B cell (primary cell): ENCODE data around the gene CCDC171. TPM values are rescaled to one million over a fixed set of nuclear protein-coding genes. Genes with fewer than 3 reads are reported as not detected.

Source experiments
- ATAC-seq: fragments of 200-7000 bp; cut with Tn5 transposase; one replicate; pipeline ENCODE4 v1.10.0; 2021; ENCODE audit warnings: low read depth, mild to moderate bottlenecking, moderate number of reproducible peaks, moderate library complexity
- CTCF ChIA-PET: fragments of 350-600 bp; sonication (Branson Sonifier 250); formaldehyde crosslinking; loops from one replicate; lab custom pipeline; 2021; ENCODE audit warnings: antibody characterized with exemption, inconsistent platforms; lab: Charles Lee
- POLR2A ChIA-PET: fragments of 350-600 bp; sonication (Branson Sonifier 250); formaldehyde crosslinking; loops from one replicate; lab custom pipeline; 2021; ENCODE audit warnings: antibody characterized with exemption; lab: Charles Lee
- DNase-seq: peaks from one replicate; pipeline ENCODE4 v3.0.0; 2013
- H2AFZ ChIP-seq: 2 replicates; pipeline ENCODE4 v1.6.1; 2012; ENCODE audit warnings: mild to moderate bottlenecking, low read depth, low read length; ENCODE audit not compliant: insufficient read depth, poor library complexity, severe bottlenecking
- H3K27ac ChIP-seq, 2 donors: 1 replicate in 1 of 2; 2 replicates in 1 of 2; pipeline ENCODE4 v1.5.1; 2012 to 2013; ENCODE audit warnings: low read length in 2 of 2, mild to moderate bottlenecking in 2 of 2, moderate library complexity in 1 of 2
- H3K27me3 ChIP-seq, 4 experiments: fragments of 200-600 bp in 1 of 4; sonication (generic) in 1 of 4; replicated peaks in 1 of 4; 1 replicate in 2 of 4; 2 replicates in 2 of 4; pipeline versions ENCODE4 v1.6.1 to v1.7.0; 2013 to 2016; ENCODE audit warnings: low read length in 3 of 4, mild to moderate bottlenecking in 2 of 4, mixed read lengths in 1 of 4, moderate library complexity in 1 of 4; ENCODE audit not compliant: insufficient read depth in 4 of 4, control insufficient read depth in 3 of 4; ENCODE audit errors: control extremely low read depth in 1 of 4
- H3K36me3 ChIP-seq, 2 experiments: replicated peaks in 1 of 2; 1 replicate in 1 of 2; 2 replicates in 1 of 2; pipeline versions ENCODE4 v1.6.1 to v1.7.1; 2013; ENCODE audit warnings: low read length in 1 of 2; ENCODE audit not compliant: insufficient read depth in 2 of 2, control insufficient read depth in 1 of 2; ENCODE audit errors: control extremely low read depth in 1 of 2, extremely low read depth in 1 of 2
- H3K4me1 ChIP-seq, 2 donors: fragments of 200-600 bp in 1 of 2; sonication (generic) in 1 of 2; 1 replicate in 1 of 2; 2 replicates in 1 of 2; pipeline versions ENCODE4 v1.5.1 to v1.6.1; 2013 to 2017; ENCODE audit warnings: low read length in 2 of 2; ENCODE audit not compliant: control insufficient read depth in 2 of 2, insufficient read depth in 2 of 2
- H3K4me2 ChIP-seq: replicated peaks from 2 replicates; pipeline ENCODE3; 2012; ENCODE audit warnings: mild to moderate bottlenecking, low read depth, low read length; ENCODE audit not compliant: poor library complexity, severe bottlenecking
- H3K4me3 ChIP-seq, 5 experiments: fragments of 200-600 bp in 1 of 5; sonication (generic) in 1 of 5; 1 replicate in 3 of 5; 2 replicates in 2 of 5; pipeline versions ENCODE4 v1.5.1 to v1.7.0; 2011 to 2016; ENCODE audit warnings: low read length in 4 of 5, mild to moderate bottlenecking in 4 of 5, low read depth in 2 of 5, control low read depth in 1 of 5, moderate library complexity in 1 of 5; ENCODE audit not compliant: insufficient read depth in 1 of 5; ENCODE audit errors: control extremely low read depth in 1 of 5, extremely low read depth in 1 of 5
- H3K79me2 ChIP-seq: fragments of 200-600 bp; sonication (generic); one replicate; pipeline ENCODE4 v1.6.0; 2016; ENCODE audit warnings: low read length; ENCODE audit not compliant: control insufficient read depth, insufficient read depth
- H3K9ac ChIP-seq: fragments of 200-600 bp; sonication (generic); 2 replicates; pipeline ENCODE4 v1.6.1; 2017; ENCODE audit warnings: mild to moderate bottlenecking, low read length, moderate library complexity
- H3K9me3 ChIP-seq, 3 donors: one replicate each; pipeline versions ENCODE4 v1.6.1 to v1.7.1; 2013; ENCODE audit warnings: low read length in 2 of 3; ENCODE audit not compliant: control insufficient read depth in 2 of 3, insufficient read depth in 1 of 3; ENCODE audit errors: control extremely low read depth in 1 of 3
- H4K20me1 ChIP-seq: 2 replicates; pipeline ENCODE4 v1.6.0; 2012; ENCODE audit warnings: mild to moderate bottlenecking, low read length; ENCODE audit not compliant: insufficient read depth, control insufficient read depth, poor library complexity, severe bottlenecking
- H3K27ac Mint-ChIP-seq: one replicate; pipeline ENCODE4 v1.8.0; 2021; ENCODE audit warnings: mixed read lengths
- H3K27me3 Mint-ChIP-seq: one replicate; pipeline ENCODE4 v1.8.0; 2021; ENCODE audit warnings: mixed read lengths
- H3K4me1 Mint-ChIP-seq: one replicate; pipeline ENCODE4 v1.8.0; 2021; ENCODE audit warnings: mixed read lengths
- H3K4me3 Mint-ChIP-seq: one replicate; pipeline ENCODE4 v1.8.0; 2021; ENCODE audit warnings: mixed read lengths
- H3K9me3 Mint-ChIP-seq: one replicate; pipeline ENCODE4 v1.8.0; 2022; ENCODE audit warnings: mixed read lengths; ENCODE audit not compliant: insufficient read depth
- EZH2 ChIP-seq: IDR thresholded peaks from 2 replicates; pipeline ENCODE4 v1.6.1; 2012; ENCODE audit warnings: borderline replicate concordance, low read depth, mild to moderate bottlenecking, moderate library complexity, low read length; ENCODE audit not compliant: insufficient read depth, poor library complexity, severe bottlenecking
- WGBS: methylation state at CpG from one replicate; pipeline ENCODE4 v1.1.5; 2013; ENCODE audit warnings: missing lambda C conversion rate; ENCODE audit not compliant: insufficient coverage; 5-methylcytosine and 5-hydroxymethylcytosine counted together
- intact Hi-C: fragments of 100-400 bp; cut with micrococcal nuclease; formaldehyde crosslinking; loops from one replicate; pipeline ENCODE4 v1.10.0; 2022
- polyA plus RNA-seq: library from polyadenylated mRNA; depleted of rRNA; stranded (reverse); fragments of >200 nt; gene quantifications from 2 replicates; pipeline ENCODE4 v1.2.3, GENCODE V29; 2012
- total RNA-seq, 2 donors: library from RNA; stranded (reverse); fragments of 120-200 nt in 1 of 2; gene quantifications; 1 replicate in 1 of 2; 2 replicates in 1 of 2; pipeline versions ENCODE4 v1.2.3 to v1.2.4, GENCODE V29; 2013 to 2022
- TF ChIP-seq, protein P1 (sequence below): fragments of 200-600 bp; IDR thresholded peaks from one replicate; pipeline ENCODE4 v1.8.0; 2022; ENCODE audit warnings: antibody characterized with exemption, mild to moderate bottlenecking

The CCDC171 gene
- total and polyA plus RNA-seq, 2 donors (not counting 1 experiment from before 2014, with no cell fraction given): 0.22 to 6.3 TPM

DNA sequence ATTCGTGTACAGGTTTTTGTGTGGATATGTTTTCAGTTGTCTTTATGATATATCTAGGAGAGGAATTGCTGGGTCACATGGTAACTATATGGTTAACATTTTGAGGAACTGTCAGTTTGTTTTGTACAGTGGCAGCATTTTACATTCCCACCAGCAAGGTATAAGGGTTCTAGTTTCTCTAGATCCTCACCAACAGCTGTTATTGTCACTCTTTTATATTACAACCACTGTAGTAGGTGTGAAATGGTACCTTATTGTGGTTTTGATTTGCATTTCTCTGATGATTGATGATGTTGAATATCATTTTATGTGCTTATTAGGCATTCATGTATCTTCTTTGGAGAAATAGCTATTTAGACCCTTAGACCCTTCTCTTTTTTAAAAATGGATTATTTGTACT is 82.9 kb downstream of the CCDC171 start:
- H3K79me2 ChIP-seq: no peaks in the 10 kb centered on the region
- H4K20me1 ChIP-seq: no peaks in the 10 kb centered on the region
- no peaks in the 10 kb centered on the region for H3K4me1 Mint-ChIP-seq
- H3K27me3 Mint-ChIP-seq: no peaks in the 10 kb centered on the region
- intact Hi-C loops: no loop called here
- ChIA-PET CTCF (no interaction called here), POLR2A (no interaction called here)
- H3K36me3 ChIP-seq: no peaks in the 10 kb centered on the region
- H3K9ac ChIP-seq: no peak overlapping the region
- ATAC-seq: no peak
- no peaks in the 10 kb centered on the region for H3K4me1 ChIP-seq
- no peaks in the 10 kb centered on the region for H3K9me3 ChIP-seq
- H3K27me3 ChIP-seq: no peaks in the 10 kb centered on the region
- no peak overlapping the region for H3K27ac Mint-ChIP-seq
- H3K4me3 Mint-ChIP-seq: no peak overlapping the region
- no peak overlapping the region for H3K27ac ChIP-seq
- H3K9me3 Mint-ChIP-seq: no peaks in the 10 kb centered on the region
- H3K4me3 ChIP-seq: no peak overlapping the region
- TF ChIP-seq, protein P1, sequence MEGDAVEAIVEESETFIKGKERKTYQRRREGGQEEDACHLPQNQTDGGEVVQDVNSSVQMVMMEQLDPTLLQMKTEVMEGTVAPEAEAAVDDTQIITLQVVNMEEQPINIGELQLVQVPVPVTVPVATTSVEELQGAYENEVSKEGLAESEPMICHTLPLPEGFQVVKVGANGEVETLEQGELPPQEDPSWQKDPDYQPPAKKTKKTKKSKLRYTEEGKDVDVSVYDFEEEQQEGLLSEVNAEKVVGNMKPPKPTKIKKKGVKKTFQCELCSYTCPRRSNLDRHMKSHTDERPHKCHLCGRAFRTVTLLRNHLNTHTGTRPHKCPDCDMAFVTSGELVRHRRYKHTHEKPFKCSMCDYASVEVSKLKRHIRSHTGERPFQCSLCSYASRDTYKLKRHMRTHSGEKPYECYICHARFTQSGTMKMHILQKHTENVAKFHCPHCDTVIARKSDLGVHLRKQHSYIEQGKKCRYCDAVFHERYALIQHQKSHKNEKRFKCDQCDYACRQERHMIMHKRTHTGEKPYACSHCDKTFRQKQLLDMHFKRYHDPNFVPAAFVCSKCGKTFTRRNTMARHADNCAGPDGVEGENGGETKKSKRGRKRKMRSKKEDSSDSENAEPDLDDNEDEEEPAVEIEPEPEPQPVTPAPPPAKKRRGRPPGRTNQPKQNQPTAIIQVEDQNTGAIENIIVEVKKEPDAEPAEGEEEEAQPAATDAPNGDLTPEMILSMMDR: no peak
- no peak for TF ChIP-seq EZH2
- H3K4me2 ChIP-seq: no peak overlapping the region
- H2AFZ ChIP-seq: no peak overlapping the region
- no CpG with 5 or more reads among the region's 1 CpG for WGBS
- no peak for DNase-seq

DNA sequence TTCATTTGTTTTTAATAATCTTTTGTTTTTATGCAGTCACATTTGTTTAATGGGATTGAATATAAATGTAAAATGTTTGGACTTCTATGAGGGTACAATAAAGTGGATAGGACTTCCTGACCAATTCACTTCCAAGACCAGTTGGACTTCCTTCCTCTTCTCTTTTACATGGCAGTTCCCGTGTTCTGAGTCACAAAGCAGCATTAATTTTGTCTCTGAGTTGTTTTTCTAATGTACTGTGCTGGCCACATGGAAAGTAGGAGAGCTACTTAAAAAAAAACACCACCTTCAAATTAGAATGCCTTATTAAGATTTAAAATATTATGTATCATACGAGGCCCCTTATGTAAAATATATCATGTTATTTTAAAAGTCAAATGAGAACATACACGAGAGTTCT is 87.3 kb downstream of the CCDC171 start:
- Histone ChIP-seq H3K4me2 (no peak overlapping the region), H3K9me3 (peaks cover 0 to 10% (median 0%) of the 10 kb centered on the region in 3 donors), H3K4me3 (no peak overlapping the region), H3K27me3 (no peaks in the 10 kb centered on the region), H4K20me1 (no peaks in the 10 kb centered on the region), H3K27ac (no peak overlapping the region), H2AFZ (no peak overlapping the region), H3K36me3 (no peaks in the 10 kb centered on the region), H3K9ac (no peak overlapping the region), H3K79me2 (no peaks in the 10 kb centered on the region), H3K4me1 (no peaks in the 10 kb centered on the region)
- H3K27ac Mint-ChIP-seq: no peak overlapping the region
- no peaks in the 10 kb centered on the region for H3K27me3 Mint-ChIP-seq
- intact Hi-C loops: no loop called here
- no peaks in the 10 kb centered on the region for H3K9me3 Mint-ChIP-seq
- DNase-seq: no peak
- H3K4me1 Mint-ChIP-seq: no peaks in the 10 kb centered on the region
- H3K4me3 Mint-ChIP-seq: no peak overlapping the region
- no peak for ATAC-seq
- ChIA-PET POLR2A (no interaction called here), CTCF (interaction anchor here (2.0 kb wide), 1 partner anchor 536 kb away, joined by 5 read pairs; no protein-coding TSS in a partner anchor)
- TF ChIP-seq, protein P1: no peak
- no peak for TF ChIP-seq EZH2
- no CpG with 5 or more reads among the region's 3 CpGs for WGBS
